GM23338 (cell line): ENCODE data around the gene CHCHD6. TPM values are rescaled to one million over a fixed set of nuclear protein-coding genes. Genes with fewer than 3 reads are reported as not detected.

Experiments
- ATAC-seq: fragments of 200-7000 bp; cut with Tn5 transposase; 3 replicates; pipeline ENCODE4 v1.9.1; 2020
- DNase-seq: peaks from one replicate; pipeline ENCODE4 v3.0.0-alpha.2; 2015; ENCODE audit warnings: low spot score
- H2AFZ ChIP-seq: fragments of 200-600 bp; sonication (generic); 2 replicates; pipeline ENCODE4 v1.8.0; 2016; ENCODE audit warnings: antibody characterized with exemption, mild to moderate bottlenecking, moderate library complexity
- H3F3A ChIP-seq: fragments of 200-600 bp; sonication (generic); replicated peaks from 2 replicates; pipeline ENCODE4 v1.8.0; 2017; ENCODE audit warnings: antibody characterized with exemption, mixed run types, low read depth
- H3K27ac ChIP-seq: fragments of 200-600 bp; sonication (generic); 2 replicates; pipeline ENCODE4 v1.6.1; 2016; ENCODE audit warnings: low read depth
- H3K27me3 ChIP-seq: fragments of 200-600 bp; sonication (generic); 2 replicates; pipeline ENCODE4 v1.8.0; 2016; ENCODE audit warnings: mild to moderate bottlenecking, mixed run types, moderate library complexity; ENCODE audit not compliant: insufficient read depth
- H3K36me3 ChIP-seq: fragments of 200-600 bp; sonication (generic); 2 replicates; pipeline ENCODE4 v1.8.0; 2016; ENCODE audit warnings: mild to moderate bottlenecking; ENCODE audit not compliant: insufficient read depth
- H3K4me1 ChIP-seq: fragments of 200-600 bp; sonication (generic); 2 replicates; pipeline ENCODE4 v1.8.0; 2016; ENCODE audit warnings: mild to moderate bottlenecking, moderate library complexity; ENCODE audit not compliant: insufficient read depth
- H3K4me2 ChIP-seq: fragments of 200-600 bp; sonication (generic); 2 replicates; pipeline ENCODE4 v1.7.1; 2017; ENCODE audit warnings: mixed run types
- H3K4me3 ChIP-seq: fragments of 200-600 bp; sonication (generic); 2 replicates; pipeline ENCODE4 v1.6.1; 2016; ENCODE audit warnings: mixed run types
- H3K79me2 ChIP-seq: fragments of 200-600 bp; sonication (generic); replicated peaks from 2 replicates; pipeline ENCODE4 v1.8.0; 2017; ENCODE audit warnings: mild to moderate bottlenecking; ENCODE audit not compliant: insufficient read depth
- H3K9me2 ChIP-seq: fragments of 200-600 bp; sonication (generic); 2 replicates; pipeline ENCODE4 v1.8.0; 2017; ENCODE audit not compliant: insufficient read depth
- H4K20me1 ChIP-seq: fragments of 200-600 bp; sonication (generic); replicated peaks from 2 replicates; pipeline ENCODE4 v1.8.0; 2017; ENCODE audit warnings: mild to moderate bottlenecking; ENCODE audit not compliant: insufficient read depth
- H3K27ac Mint-ChIP-seq: 2 replicates; pipeline ENCODE4 v1.8.0; 2020; ENCODE audit warnings: inconsistent platforms, mild to moderate bottlenecking, moderate library complexity, mixed read lengths
- H3K27me3 Mint-ChIP-seq: 3 replicates; pipeline ENCODE4 v1.8.0; 2022; ENCODE audit warnings: low read depth, mild to moderate bottlenecking, moderate library complexity, mixed read lengths, inconsistent platforms; ENCODE audit not compliant: insufficient read depth, poor library complexity
- H3K36me3 Mint-ChIP-seq: 3 replicates; pipeline ENCODE4 v1.8.0; 2021; ENCODE audit warnings: low read depth, mild to moderate bottlenecking, inconsistent platforms, moderate library complexity, mixed read lengths
- H3K4me1 Mint-ChIP-seq: 3 replicates; pipeline ENCODE4 v1.8.0; 2020; ENCODE audit warnings: mild to moderate bottlenecking, inconsistent platforms, mixed read lengths
- H3K4me3 Mint-ChIP-seq: 3 replicates; pipeline ENCODE4 v1.8.0; 2021; ENCODE audit warnings: moderate library complexity, mild to moderate bottlenecking, inconsistent platforms, mixed read lengths
- H3K9me3 Mint-ChIP-seq: 3 replicates; pipeline ENCODE4 v1.8.0; 2020; ENCODE audit warnings: moderate library complexity, mild to moderate bottlenecking, inconsistent platforms, mixed read lengths
- CTCF ChIP-seq, 2 experiments: fragments of 200-600 bp in 1 of 2; sonication (generic) in 1 of 2; conservative IDR thresholded peaks; 2 replicates each; pipeline versions ENCODE4 v1.5.1 to v1.6.1; 2016 to 2017; ENCODE audit warnings: antibody characterized with exemption in 2 of 2, low read depth in 2 of 2, mild to moderate bottlenecking in 2 of 2, moderate library complexity in 1 of 2
- ETS1 ChIP-seq: IDR thresholded peaks from 2 replicates; pipeline ENCODE4 v1.6.1; 2016; ENCODE audit warnings: antibody characterized with exemption
- EZH2 ChIP-seq: fragments of 200-600 bp; sonication (generic); IDR thresholded peaks from one replicate; pipeline ENCODE4 v1.8.0; 2017; ENCODE audit warnings: antibody characterized with exemption, mild to moderate bottlenecking, low read depth; ENCODE audit not compliant: unreplicated experiment
- EZH2phosphoT487 ChIP-seq: fragments of 200-600 bp; sonication (generic); IDR thresholded peaks from one replicate; pipeline ENCODE4 v1.8.1; 2018; ENCODE audit warnings: antibody characterized with exemption; ENCODE audit not compliant: unreplicated experiment
- JUNB ChIP-seq: IDR thresholded peaks from one replicate; pipeline ENCODE4 v1.6.1; 2016; ENCODE audit warnings: antibody characterized with exemption; ENCODE audit not compliant: unreplicated experiment
- NANOG ChIP-seq: IDR thresholded peaks from 2 replicates; pipeline ENCODE4 v1.6.1; 2016; ENCODE audit warnings: antibody characterized with exemption, borderline replicate concordance
- POLR2AphosphoS5 ChIP-seq: IDR thresholded peaks from 2 replicates; pipeline ENCODE4 v1.6.1; 2016; ENCODE audit warnings: antibody characterized with exemption, low read depth
- REST ChIP-seq: IDR thresholded peaks from one replicate; pipeline ENCODE4 v1.6.1; 2018; ENCODE audit warnings: antibody characterized with exemption; ENCODE audit not compliant: unreplicated experiment
- ZNF114 ChIP-seq: fragments of 250-450 bp; sonication (Bioruptor Pico); IDR thresholded peaks from 2 replicates; pipeline ENCODE4 v1.5.0; 2020; ENCODE audit warnings: mild to moderate bottlenecking, moderate library complexity
- ZNF331 ChIP-seq: fragments of 250-450 bp; sonication (Bioruptor Pico); IDR thresholded peaks from 2 replicates; pipeline ENCODE4 v1.5.0; 2020; ENCODE audit warnings: low read depth, mild to moderate bottlenecking, moderate library complexity
- ZNF462 ChIP-seq: fragments of 250-450 bp; sonication (Bioruptor Pico); IDR thresholded peaks from 2 replicates; pipeline ENCODE4 v1.5.0; 2020; ENCODE audit warnings: mild to moderate bottlenecking, moderate library complexity
- polyA plus RNA-seq: library from polyadenylated mRNA; unstranded; fragments of >200 nt; fragmentation: Nextera tagmentation; extraction: Ambion mirVana; gene quantifications from 2 replicates; pipeline ENCODE4 v1.2.1, GENCODE V29; 2016
- total RNA-seq: library from RNA; depleted of rRNA; stranded (reverse); fragments of >200 nt; shearing (Covaris generic); gene quantifications from 2 replicates; pipeline ENCODE4 v1.2.3, GENCODE V29; 2014

CHCHD6 gene
- total and polyA plus RNA-seq, 2 experiments from 2014 or later: 28.8 to 43.0 TPM

- TF ChIP-seq ETS1 (no peak), EZH2 (no peak), ZNF114 (CRISPR knock-in tag) (no peak), POLR2AphosphoS5 (no peak), JUNB (no peak)
Observed at GRCh38 chr3:126832933-126833332, 128.9 kb downstream of the CHCHD6 start (continued).

GRCh38 chr3:126834596-126835471 is 130.8 kb downstream of the CHCHD6 start:
- no peak overlapping the region for H3K27ac ChIP-seq
- no peaks in the 10 kb centered on the region for H3F3A ChIP-seq
- no peaks in the 10 kb centered on the region for H3K9me2 ChIP-seq
- DNase-seq (no peak), ATAC-seq (peak; percentile 26; the same call in 2 of the 3 replicates)
- no peak overlapping the region for H3K4me3 ChIP-seq
- no peaks in the 10 kb centered on the region for H3K79me2 ChIP-seq
- H3K9me3 Mint-ChIP-seq: no peaks in the 10 kb centered on the region
- peaks cover 7% of the 10 kb centered on the region; the same call in 1 of the 3 replicates for H3K4me1 Mint-ChIP-seq
- H3K27me3 ChIP-seq: no peaks in the 10 kb centered on the region
- H3K4me2 ChIP-seq: no peak overlapping the region
- H4K20me1 ChIP-seq: no peaks in the 10 kb centered on the region; the same call in 1 of the 2 replicates
- no peak overlapping the region for H3K27ac Mint-ChIP-seq
- H2AFZ ChIP-seq: no peak overlapping the region
- no peaks in the 10 kb centered on the region; the same call in 1 of the 2 replicates for H3K36me3 ChIP-seq
- no peak overlapping the region for H3K4me3 Mint-ChIP-seq
- no peaks in the 10 kb centered on the region for H3K27me3 Mint-ChIP-seq
- H3K4me1 ChIP-seq: no peaks in the 10 kb centered on the region
- H3K36me3 Mint-ChIP-seq: 0 out of 3 replicates have a peak, but pooled peaks cover 3% of the 10 kb centered on the region
- TF ChIP-seq NANOG: no peak
- no peak for TF ChIP-seq POLR2AphosphoS5
- TF ChIP-seq ZNF114 (CRISPR knock-in tag): no peak
- no peak for TF ChIP-seq CTCF (conservative IDR thresholded peaks at IDR 0.05; ENCODE audit: low read depth in 2 of 2)
- no peak for TF ChIP-seq EZH2phosphoT487
- TF ChIP-seq ZNF462 (CRISPR knock-in tag): no peak
- no peak for TF ChIP-seq REST
- TF ChIP-seq ZNF331 (CRISPR knock-in tag): no peak
